Gastrocnemius medialis (tissue), 4 donors: ENCODE measurements around the gene SERPINA5.

Experiments
- POLR2A ChIP-seq, 2 donors: fragments of 450-650 bp; IDR thresholded peaks; one replicate each; pipeline ENCODE4 v1.6.1; 2017; ENCODE audit warnings: antibody characterized with exemption in 2 of 2, mild to moderate bottlenecking in 2 of 2, moderate library complexity in 2 of 2
- TF ChIP-seq, protein P1 (sequence below), 5 experiments: fragments of 450-650 bp in 3 of 5; fragments of 200-600 bp in 2 of 5; sonication (generic) in 2 of 5; IDR thresholded peaks in 4 of 5; conservative IDR thresholded peaks in 1 of 5; 1 replicate in 4 of 5; 2 replicates in 1 of 5; pipeline ENCODE4 v1.5.1; 2016 to 2019; ENCODE audit warnings: antibody characterized with exemption in 5 of 5, mild to moderate bottlenecking in 3 of 5, moderate library complexity in 3 of 5

DNA sequence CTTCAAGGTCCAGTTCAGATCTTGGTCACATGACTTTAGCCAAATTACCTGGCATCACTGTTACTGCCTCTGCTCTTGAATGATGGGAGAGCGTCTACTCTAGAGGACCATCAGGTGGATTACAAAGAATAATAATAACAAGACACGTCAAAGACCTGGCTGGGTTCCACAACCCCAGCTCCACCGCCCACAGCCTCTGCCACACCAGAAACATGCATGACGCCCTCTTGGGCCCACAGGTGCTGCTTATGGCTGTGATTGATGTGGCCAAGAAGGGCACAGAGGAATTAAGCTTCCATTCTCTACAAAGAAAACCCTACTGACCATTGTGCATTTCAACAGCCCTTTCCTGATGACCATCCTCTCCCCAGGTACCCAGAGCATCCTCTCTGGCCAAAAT, 49.2 kb downstream of the SERPINA5 start:
- TF ChIP-seq, protein P1, sequence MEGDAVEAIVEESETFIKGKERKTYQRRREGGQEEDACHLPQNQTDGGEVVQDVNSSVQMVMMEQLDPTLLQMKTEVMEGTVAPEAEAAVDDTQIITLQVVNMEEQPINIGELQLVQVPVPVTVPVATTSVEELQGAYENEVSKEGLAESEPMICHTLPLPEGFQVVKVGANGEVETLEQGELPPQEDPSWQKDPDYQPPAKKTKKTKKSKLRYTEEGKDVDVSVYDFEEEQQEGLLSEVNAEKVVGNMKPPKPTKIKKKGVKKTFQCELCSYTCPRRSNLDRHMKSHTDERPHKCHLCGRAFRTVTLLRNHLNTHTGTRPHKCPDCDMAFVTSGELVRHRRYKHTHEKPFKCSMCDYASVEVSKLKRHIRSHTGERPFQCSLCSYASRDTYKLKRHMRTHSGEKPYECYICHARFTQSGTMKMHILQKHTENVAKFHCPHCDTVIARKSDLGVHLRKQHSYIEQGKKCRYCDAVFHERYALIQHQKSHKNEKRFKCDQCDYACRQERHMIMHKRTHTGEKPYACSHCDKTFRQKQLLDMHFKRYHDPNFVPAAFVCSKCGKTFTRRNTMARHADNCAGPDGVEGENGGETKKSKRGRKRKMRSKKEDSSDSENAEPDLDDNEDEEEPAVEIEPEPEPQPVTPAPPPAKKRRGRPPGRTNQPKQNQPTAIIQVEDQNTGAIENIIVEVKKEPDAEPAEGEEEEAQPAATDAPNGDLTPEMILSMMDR (IDR thresholded peaks at IDR 0.05 in 4 of 5, conservative IDR thresholded peaks at IDR 0.05 in 1 of 5): no peak
- TF ChIP-seq POLR2A (IDR thresholded peaks at IDR 0.05): no peak
